Fibroblast of skin of scalp (primary cell): Measurements from ENCODE around the gene SCTR.

Experiments
- DNase-seq: peaks from one replicate; pipeline ENCODE4 v3.0.0-alpha.2; 2013

Gene SCTR

DNA sequence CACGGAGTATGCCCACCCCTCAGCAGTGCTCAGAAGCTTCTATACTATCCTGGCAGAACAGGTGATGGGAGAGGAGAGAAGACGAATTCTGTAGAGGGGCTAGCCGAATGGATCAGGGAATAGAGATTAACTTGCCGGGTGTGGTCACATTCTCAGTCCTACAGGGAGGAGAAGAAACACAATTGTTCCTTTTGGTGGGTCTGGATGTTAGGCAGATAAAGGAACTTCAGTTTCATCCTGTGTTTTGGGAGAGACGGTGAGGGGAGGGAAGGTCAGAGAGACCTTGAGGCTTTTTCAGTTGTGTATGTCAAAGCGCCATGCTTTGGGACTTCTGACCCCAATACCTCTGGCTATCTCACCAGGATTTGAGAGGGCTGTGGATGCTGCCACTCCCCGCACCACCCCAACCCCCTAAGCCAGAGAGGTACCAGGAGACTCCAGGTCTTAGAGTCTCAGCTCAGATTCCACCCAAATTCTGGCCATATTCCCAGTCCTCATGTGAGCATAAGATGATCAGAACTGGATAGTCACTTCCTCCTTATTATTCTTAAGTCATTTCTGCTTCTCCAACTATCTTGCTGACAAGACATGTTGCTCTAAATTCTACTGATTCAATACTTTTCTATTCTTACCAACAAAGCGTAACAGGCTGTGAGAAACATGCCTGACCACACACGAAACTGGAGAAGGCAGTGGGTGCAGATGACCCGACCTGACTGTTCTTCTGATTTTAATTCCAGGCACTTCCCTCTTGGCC lies 94.9 kb downstream of the SCTR start:
- DNase-seq = no peak

DNA sequence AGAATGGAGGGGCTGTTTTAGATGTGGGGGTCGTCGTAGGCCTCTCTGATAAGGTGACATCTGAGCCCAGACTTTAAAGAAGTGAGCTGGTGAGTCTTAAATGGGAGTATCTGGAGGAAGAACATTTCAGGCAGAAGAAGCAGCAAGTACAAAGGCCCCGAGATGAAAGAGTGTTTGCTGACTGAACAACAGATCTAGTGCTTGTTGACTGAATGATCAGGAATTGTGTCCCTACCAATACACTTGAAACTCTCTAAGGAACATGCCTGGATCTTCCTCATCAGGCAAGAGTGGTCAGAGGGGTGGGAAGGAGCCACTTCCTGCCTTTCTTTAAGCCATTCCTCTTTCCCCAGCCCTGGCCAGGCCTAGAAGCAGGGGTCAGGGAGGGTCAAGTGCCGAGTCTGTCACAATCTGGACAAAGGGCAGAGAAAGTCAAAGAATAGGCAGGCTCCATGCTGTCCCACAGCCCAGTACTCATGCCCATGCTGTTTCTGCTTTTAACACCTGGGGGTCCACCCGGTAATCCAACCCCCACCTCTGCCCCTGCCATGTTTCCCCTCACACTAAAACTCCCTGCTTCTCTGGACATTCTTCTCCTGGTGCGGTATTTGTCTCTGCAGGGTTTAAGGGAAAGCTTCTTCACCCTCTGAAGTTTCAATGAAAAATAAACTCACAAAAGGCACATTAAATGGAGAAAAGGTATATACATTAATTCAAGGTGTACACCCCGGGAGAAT lies 95.6 kb downstream of the SCTR start:
- DNase-seq = no peak

DNA sequence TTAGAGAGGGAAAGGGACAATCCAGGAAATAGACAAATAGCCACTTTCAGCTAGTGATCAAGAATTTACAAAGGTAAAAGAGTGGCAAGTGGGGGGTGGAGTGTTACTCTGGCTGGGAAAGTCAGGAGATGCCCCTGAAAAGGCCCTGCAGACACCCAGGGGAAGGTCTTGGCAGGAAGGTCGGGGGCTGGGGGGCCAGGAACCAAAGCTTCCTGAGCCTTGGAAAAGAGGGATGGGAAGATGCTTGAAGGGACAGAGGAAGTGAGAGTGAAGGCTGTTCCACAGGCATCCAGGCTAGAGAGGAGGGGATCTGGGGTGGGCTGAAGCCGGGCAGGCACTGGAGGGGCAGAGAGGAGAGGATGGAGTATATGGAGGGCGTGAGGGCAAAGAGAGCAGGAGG lies 96.5 kb downstream of the SCTR start:
- no peak for DNase-seq

DNA sequence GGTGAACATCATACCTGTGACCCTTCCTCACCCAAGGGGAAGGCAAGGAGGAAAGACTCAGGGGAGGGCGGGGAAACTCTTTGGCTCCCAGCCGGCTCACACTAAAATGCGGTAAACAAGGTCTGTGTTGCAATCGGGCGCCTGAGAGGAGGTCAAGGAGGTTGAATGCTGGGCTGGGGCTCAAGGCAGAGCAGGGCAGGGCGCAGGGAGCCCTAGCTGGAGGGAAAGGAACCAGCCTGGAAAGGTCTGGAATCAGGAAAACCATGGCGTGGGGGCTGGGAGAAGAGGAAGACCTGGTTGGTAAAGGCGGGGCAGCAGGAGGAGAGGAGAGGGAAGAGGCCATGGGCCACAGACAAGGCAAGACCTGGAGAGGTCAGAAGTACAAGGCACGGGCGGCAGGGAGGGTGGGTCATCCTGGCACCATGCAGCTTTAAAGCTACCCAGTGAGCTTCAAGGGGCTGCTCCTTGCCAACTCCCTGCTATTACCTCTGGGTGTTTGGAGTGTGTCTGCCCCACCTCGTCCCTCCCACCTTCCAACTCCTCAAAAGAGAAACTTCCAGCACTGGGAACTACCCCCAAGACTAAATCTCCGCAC lies 97.4 kb downstream of the SCTR start:
- no peak for DNase-seq

DNA sequence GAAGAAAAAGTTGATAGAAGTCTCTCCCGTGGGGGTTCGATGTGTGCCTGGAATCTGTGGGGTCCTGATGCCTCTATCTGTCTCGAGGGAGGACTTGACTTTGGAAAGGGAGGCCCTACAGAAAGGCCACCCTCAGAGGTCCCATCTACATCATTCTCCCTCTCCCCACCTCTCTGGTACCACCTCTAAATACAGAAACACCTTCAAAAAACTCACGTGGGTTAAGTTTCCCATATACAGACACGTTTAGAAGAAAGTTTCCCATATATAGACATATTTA lies 97.9 kb downstream of the SCTR start:
- DNase-seq = no peak

DNA sequence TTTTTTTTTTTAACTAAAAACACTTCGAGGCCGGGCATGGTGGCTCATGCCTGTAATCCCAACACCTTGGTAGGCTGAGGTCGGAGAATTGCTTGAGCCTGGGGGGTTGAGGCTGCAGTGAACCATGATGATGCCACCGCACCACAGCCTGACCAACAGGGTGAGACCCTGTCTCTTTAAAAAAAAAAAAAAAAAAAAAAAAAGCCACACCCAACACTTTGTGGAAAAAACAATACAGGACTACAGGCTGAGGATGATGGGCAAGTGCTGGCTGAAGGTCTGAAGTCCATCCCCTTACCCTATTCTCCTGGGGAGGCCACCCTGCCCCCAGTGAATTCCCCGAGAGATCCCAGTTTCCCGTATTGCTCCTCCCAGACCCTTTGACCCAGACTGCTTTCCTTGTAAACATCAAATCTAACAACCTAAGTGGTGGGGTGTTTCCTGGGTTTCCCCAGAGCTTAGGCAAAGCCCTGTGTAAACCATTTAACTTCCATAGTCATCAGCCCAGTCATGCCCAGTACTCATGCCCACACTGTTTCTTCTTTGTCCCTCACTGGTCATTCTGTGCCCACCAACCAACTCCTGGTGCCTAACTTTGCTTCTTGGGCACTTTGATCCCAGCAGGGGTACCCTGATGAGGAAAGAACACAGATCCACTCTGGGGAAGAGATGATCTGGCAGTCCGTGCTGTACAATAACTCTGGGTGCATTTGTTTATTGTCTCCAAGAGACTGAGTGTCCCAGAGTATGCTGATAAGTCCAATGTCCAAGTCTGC lies 98.5 kb downstream of the SCTR start:
- no peak for DNase-seq

DNA sequence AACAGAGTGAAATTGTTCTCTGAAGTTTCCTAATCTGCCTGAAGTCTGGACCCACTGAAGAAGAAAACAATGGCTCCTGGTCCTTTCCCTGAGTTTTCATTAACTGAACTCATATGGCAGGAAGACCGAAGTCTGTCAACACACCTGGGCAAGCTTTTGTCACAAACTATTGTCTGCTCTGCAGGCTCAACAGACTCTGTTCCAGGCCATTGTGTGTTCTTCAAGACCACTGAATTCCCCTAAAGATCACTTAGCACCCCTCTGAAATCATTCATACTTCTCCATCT lies 99.2 kb downstream of the SCTR start:
- no peak for DNase-seq

DNA sequence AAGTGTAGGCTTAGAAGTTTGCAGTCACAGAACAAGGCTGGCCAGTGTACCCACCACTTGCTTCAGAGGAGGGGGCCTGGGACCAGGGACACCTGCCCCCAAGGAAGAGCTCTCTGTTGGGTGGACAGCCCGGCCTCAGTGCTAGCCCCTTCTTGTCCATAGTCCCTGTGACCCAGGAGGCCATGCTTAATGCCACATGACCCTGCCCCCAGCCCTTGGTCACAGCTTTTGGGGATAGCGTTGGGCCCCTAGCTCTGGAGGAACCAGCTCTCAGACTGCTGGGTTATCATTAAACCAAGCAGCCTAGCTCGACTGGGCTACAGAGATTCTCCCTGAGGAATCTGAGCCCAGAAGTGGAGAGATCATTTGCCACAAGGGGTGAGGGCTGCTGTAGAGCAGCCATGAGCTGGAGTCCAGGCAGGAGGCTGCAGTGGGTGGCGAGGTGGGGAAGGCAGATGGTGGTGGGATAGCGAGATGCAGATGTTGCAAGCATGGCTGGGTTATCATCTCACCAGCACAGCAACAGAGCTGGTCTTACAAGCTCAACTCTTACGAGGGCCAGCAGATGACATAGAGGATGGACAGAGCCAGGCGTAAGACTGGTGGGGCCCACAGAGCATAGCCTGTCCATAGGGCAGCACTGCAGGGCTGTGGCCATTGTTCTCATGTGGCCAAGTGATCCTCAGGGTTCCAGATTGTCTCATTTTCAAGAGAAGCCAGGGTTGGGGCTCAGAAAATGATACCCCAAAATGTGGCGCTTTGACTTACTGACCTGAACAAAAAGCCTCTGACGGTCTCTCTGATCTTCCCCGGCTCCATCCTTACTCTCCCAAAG lies 99.8 kb downstream of the SCTR start:
- DNase-seq = no peak

DNA sequence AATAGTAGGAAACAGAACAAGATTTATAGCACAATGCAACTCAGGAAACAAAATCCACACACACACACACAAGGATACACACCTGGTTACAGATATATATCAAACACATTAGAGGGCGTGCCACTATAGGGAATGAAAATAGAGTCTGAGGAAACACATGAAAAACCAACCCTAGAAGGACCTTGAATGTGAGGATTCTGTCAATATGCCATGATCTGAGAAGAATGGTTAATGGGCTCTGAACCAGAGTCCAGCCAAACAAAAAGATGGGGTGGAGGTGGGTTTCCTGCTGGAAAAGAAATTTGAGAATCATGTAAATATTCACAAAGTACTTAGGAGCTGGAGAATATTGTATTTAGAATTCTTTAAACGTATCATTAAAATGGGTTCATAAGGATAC lies 100.5 kb downstream of the SCTR start:
- DNase-seq = no peak

DNA sequence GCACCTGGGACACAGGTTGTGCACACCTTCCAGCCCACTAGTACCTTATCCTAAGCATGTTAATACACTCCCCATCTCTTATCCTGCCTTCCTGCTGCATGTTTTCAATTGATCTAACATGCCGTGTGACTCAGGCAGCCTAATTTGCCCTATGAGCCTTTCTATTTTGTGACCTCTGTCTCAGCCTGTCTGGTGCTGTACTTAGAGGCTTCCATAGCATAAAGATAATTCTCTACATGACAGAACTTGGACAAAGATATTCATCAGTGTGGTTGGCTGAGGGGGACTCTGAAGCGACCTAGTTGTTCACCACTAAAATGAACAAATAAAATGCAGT lies 101.2 kb downstream of the SCTR start:
- DNase-seq = no peak

DNA sequence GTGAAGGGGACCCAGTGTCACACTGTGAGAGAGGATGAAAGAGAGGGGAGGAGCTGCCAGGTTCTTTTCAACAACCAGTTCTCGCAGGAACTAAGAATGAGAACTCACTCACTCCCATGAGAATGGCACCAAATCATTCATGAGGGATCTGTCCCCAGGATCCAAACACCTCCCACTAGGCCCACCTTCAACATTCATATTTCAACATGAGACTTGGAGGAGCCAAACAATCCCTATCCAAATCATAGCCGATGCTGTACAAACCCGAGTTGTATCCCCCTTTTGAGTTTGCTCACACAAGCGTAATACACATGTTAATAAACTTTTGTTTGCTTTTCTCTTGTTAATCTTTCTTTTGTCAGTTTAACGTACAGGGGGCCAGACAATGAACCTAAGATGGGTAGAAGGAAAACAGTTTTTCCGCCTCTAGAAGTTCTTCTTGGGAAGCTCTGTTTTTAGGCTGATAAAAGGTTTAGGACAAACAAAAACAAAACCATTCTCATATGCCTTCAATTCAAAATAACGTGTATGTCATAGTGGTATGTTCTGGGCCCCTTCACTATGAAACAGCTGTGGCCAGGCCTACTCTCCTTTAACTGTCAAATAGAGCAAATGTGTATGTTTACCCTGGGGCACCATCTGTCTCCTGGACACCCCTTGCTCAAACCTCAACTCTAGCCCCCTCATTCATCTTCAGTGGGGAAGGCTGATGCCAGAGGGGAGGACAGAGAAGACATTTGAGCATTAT lies 101.7 kb downstream of the SCTR start:
- no peak for DNase-seq

DNA sequence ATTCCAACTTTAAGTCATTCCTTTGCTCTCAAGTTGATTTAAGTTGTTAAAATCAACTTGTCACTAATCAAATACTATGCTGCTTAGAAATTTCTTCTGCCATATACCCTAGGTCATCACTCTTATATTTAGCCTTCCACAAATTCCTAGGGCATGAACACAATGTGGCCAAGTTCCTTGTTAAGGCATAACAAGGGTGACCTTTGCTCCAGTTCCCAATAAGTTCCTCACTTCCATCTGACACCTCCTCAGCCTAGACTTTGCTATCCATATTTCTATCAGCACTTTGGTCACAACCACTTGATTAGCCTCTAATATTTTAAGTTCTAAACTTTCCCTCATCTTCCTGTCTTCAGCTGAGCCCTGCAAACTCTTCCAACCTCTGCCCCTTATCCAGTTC lies 102.5 kb downstream of the SCTR start:
- no peak for DNase-seq

DNA sequence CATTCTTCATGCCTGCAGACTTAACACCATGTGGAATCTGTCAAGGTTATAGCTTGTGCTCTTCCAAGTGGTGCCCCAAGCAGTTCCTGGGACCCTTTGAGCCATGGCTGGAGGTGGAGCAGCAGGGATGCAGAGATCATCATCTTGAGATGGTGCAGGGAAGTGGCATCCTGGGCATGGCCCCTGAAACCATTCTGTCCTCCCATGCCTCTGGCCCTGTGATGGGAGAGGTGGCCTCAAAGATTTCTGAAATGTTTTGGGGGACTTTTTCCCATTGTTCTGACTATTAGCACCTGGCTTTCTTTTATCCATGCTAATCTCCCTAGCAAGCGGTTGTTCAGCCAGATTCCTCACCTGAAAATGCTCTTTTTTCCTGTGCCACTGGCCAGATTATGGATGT lies 103.0 kb downstream of the SCTR start:
- no peak for DNase-seq

DNA sequence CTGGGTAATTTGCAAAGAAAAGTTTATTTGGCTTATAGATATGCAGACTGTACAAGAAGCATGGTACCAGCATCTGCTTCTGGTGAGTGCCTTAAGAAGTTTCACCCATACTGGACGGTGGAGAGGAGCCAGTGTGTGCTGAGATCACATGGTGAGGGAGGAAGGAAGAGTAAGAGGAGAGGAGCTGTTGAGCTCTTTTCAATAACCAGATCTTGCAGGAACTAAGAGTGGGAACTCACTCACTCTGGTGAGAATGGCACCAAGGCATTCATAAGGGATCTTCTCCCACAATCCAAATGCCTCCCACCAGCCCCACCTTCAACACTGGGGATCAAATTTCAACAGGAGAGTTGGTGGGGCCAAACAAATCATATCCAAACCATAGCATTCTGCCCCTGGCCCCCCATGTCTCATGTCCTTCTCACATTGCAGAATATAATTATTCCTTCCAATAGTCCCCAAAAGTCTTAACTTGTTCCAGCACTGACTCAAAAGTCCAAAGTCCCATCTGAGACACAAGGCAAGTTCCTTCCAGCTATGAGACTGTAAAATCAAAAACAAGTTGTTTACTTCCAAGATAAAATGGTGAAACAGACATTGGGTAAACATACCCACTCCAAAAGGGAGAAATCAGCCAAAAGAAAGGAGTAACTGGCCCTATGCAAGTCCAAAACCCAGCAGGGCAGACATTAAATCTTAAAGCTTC lies 104.3 kb downstream of the SCTR start:
- no peak for DNase-seq

DNA sequence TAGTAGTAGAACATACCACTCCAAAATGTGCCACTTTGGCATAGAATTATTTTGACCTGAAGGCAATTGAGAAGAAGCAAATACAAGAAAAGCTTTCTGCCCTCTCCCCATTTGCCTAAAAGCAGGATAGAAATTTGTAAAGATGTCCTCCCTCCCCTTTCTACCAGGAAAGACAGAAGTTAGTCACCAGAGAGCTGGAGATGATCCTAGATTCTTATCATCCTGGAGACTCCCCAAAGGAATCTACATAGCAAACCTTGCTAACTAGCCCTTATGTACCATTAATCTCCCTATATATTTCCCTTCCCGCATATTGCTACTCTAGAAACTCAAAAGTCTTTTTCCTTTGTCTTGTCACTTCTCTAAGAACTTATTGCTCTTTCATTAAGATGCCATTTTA lies 105.2 kb downstream of the SCTR start:
- no peak for DNase-seq

DNA sequence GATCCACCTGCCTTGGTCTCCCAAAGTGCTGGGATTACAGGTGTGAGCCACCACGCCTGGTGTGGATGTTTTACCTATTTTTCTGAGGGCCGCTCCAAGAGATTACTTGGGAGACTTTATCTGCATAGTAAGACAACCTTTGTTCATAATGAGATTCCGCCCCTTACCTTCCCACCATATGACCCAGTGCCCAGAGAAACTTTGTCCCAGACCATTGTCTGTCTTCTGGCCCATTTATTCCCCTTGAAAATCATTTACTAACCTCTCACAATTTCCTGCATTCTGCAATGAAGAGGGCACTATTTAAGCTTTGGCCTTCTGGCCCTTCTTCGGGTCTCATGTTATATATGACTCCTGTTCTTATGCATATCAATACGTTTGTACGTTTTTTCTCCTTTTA lies 106.4 kb downstream of the SCTR start:
- DNase-seq = no peak

DNA sequence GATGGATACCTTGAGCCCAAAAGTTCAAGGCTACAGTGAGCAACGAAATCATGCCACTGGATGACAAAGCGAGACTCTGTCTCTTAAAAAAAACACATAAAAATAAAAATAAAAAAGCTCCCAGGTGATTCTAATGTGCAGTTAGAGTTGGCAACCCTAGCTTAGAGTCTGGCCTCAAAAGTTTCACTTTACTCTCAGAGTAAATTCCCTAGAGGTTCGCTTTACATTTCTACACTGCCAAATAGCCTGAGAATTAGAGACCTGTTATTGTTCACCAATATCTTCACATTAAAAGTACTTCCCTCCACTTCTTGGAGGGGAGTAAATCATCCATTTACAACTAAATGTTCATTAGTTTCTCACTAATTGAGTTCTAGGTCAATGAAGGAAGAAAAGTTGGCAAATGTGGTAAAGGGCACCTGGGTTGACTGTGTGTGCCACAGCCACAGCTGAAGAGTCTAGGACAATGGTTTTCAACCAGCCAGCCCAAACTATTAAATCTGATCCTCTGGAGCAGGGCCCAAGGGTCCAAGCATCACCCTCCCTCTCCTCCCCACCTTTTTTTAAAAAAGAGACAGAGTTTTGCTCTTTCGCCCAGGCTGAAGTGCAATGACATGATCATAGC lies 107.9 kb downstream of the SCTR start:
- no peak for DNase-seq

DNA sequence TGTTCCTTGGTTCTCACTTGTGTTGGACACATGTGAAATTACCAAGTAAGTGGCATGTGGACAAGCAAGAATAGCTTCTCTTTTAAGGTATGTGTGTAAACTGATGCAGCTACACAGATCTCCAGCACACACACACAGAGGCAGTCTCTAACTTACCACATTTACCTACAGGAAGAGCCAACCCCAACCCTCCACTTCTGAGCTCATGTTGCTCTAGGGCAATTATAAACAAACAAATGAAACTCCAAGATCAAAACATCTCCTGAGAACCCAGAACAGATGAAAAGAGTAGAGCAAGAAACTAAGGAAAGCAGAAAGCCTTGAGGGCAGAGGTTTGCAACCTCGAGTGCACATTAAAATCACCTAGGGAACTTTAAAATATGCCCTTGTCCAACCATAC lies 108.7 kb downstream of the SCTR start:
- no peak for DNase-seq

DNA sequence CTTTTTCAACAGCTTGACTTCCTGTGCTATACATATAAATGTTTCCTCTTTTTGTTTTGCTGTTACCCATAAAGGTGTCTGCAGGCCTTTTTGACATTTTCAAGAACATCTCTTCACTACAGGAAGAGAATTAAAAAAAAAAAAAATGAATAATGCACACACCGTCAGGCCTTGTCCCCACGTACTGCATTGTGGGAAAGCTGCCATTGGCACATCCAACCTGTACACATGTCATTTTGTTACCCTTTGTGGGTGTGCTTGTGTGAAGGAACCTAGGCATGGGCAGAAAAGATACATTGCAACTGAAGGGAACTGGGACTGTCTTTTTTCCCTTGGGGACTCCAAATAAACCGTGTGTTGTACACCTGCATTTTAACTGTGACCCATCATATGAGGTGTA lies 109.4 kb downstream of the SCTR start:
- no peak for DNase-seq

DNA sequence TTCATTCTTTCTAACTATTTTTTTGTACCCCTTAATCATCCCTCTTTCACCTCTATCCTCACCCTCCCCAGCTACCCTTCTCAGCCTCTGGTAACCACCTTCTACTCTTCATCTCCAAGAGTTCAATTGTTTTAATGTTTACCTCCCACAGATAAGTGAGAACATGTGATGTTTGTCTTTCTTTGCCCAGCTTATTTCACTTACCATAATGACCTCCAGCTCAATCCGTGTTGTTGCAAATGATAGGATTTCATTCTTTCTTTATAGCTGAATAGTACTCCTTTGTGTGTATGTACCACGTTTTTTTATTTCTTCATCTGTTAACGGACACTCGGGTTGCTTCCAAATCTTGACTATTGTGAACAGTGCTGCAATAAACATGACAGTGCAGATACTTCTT lies 114.8 kb downstream of the SCTR start:
- no peak for DNase-seq

DNA sequence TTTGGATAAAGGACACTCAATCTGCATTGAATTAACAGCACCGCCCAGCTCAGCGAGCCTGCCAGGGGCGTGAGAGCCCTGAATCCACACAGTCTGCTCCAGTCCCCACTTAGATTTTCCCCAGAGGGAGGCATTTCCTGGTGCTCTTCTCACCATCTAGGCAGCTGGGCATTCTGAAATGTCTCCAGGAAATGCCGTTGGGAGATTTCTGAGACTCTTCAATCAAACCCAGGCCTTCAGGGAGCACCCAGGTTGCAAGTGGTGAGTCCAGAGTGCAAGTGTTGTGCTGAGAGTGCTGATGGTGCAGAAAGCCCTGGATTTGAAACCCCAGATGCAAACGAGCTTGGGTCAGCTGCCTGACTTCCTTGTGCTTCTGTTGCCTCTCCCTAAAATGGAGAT lies 116.1 kb downstream of the SCTR start:
- DNase-seq = no peak
